NCI-H1694 treated with DMSO at 0.1 percent for 48 hours (cell line): ENCODE measurements around the gene VEGFB.
A peak's percentile ranks its signal among the peaks of the same experiment; 100 is the strongest.

ENCODE experiments used
- DNase-seq: peaks from one replicate; lab custom pipeline; 2025; lab: John Stamatoyannopoulos, UW

Gene VEGFB, protein sequence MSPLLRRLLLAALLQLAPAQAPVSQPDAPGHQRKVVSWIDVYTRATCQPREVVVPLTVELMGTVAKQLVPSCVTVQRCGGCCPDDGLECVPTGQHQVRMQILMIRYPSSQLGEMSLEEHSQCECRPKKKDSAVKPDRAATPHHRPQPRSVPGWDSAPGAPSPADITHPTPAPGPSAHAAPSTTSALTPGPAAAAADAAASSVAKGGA

DNA sequence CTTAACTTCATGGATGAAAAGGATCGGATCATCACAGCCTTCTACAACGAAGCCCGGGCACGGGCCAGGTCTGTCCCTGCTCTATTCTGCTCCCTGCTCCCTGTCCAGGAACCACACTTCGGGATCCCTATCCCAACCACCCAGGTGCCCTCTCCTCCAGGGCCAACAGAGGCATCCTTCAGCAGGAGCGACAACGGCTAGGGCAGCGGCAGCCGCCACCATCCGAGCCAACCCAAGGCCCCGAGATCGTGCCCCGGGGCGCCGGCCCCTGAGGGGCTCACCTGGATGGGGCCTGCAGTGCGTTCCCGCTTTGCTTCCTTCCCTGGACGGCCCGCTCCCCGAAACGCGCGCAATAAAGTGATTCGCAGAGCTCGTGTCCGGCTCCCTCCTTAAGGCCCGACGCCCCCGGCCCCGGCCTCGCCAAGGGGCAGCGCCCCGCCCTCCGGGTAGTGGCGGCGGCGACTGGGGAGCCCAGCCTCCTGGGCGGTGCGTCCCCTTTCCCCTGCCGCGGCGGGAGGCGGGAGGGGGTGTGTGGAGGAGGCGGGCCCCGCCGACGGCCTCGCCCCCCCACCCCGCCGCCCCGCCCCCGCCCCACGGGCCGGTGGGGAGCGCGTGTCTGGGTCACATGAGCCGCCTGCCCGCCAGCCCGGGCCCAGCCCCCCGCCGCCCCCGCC, at the start of gene VEGFB:
VEGFB (plus strand) TSS at position 672 of the 674 bp plus-strand sequence. CDS start 250 bp downstream, outside the sequence.
- DNase-seq = peak; percentile 28

DNA sequence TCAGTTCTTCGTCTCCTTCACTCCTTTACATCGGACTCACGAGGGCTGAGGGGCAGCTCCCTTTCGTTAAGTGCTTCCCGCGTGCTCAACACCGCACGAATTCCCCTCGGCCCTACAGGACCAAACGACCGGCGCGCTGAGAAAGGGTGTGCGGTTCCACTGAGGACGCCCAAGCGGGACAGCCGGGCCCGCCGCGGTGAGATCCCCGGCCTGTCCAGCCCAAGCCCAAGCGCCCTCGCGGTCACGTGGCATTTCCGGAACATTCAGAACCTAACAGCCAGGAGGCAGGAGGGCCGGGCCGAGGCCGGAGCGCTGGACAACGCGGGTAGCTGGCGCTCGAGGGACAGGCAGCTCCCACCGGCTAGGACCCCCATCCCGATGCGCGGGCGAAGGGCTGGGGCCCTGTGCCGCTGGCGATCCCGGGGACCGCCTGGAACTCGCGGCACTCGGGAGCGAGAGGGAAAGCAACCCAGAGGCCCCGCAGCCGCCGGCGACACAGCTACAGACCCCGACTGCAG, 49.1 kb upstream of the VEGFB start:
- DNase-seq = no peak

DNA sequence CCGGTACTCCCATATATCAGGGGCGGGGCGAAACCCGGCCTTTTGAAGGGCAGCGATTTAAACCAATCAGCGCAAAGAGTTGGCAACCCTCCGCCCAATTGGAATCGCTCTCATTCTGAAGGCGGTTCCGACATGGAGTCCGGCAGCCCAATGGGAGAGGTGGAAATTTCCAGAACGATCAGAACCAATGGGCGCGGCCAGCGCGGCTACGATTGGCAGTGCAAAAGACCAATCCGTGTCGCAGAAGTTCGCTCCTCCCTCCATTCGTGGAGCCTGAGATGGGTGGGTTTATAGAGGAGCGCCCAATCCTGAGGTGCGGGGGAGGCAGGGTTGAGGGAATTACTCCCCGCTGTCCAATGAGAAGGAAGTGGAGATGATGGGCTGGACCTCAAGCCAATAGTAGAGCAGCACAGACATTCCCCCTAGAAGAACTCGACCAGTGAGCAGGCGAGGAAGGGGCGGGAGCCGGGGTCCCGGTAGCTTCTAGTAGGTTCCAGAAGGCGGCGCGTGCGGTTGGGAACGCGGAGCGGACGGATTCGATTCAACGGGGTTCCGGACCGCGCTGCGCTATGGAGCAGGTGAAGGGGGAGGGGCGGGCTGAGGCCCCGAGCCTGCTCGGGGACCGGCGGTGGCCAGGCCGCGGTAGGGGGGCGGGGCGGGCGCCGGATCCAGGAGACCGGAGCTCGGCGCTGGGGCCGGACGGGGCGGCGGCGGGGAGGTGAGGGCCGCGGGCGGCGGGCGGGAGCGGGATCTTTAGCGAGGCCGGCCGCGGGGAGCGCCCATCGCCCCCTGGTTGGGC, 48.5 kb upstream of the VEGFB start, which contains the start of gene STIP1:
STIP1 (plus strand) TSS at position 479 of the 799 bp plus-strand sequence; CDS start at position 570, 91 bp downstream.
- peak; percentile 99 for DNase-seq

GRCh38 chr11:64186492-64187165, 47.8 kb upstream of the VEGFB start:
- DNase-seq = no peak

GRCh38 chr11:64192434-64192833, 42.0 kb upstream of the VEGFB start:
- DNase-seq = no peak

- DNase-seq = no peak
Observed at GRCh38 chr11:64196626-64197025, 37.8 kb upstream of the VEGFB start.

- DNase-seq = no peak
Observed at GRCh38 chr11:64198511-64198910, 35.9 kb upstream of the VEGFB start.

DNA sequence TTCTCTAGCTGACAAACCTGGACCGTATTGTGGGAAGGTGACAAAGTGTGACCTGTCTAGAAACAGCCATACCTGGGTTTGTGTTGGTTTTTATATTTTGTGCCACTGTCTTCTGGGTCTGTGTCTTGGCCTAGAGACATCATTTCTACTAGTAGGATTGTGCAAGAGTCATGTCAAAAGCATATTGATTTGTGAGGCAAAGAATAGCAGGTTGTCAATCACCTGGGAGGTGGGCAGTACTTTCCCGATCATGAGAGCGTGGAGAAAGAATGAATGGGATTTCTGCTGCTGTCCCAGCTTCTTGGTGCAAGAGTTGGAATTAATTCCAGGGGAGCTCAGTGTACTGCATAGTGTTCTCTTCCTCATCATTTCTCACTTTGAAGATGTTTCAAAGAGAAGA, 32.8 kb upstream of the VEGFB start:
- DNase-seq = no peak

GRCh38 chr11:64202992-64203391, 31.4 kb upstream of the VEGFB start:
- no peak for DNase-seq

- no peak for DNase-seq
Observed at GRCh38 chr11:64203421-64204079, 30.8 kb upstream of the VEGFB start.

DNA sequence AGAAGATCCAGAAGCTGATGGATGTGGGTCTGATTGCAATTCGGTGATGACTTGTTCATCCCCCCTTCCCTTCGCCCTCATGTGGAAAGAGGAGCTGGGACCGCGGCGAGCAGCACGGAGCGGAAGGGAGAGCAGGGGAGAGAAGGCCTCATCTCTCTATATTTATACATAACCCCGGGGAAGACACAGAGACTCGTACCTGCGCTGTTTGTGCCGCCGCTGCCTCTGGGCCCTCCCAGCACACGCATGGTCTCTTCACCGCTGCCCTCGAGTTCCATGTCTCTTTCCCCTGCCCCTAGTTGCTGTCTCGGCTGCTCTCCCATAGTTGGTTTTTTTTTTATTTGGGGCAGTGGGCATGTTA, 30.3 kb upstream of the VEGFB start:
- no peak for DNase-seq

DNA sequence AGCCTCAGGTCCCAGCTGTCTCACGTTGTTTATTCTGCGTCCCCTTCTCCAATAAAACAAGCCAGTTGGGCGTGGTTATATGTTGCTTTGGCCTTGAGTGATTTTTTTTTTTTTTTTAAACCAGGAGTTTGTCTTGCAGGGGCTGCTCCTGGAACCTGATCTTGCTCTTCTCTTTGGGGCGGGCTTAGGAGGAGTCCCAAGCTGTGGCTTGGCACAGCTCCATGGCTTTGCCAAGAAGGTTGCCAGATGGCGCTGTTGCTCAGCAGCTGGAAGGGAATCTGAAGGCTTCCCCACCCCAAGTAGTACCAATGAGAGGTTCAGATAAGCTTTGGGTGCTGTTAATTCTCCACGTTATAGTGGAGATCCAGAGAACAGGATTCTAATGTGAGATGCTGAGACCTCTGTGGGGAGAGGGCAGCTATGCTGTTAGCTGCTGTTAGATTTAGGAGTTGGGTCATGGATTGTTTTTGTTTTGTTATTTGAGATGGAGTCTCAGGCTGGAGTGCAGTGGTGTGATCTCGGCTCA, 29.9 kb upstream of the VEGFB start:
- DNase-seq = peak; percentile 75

DNA sequence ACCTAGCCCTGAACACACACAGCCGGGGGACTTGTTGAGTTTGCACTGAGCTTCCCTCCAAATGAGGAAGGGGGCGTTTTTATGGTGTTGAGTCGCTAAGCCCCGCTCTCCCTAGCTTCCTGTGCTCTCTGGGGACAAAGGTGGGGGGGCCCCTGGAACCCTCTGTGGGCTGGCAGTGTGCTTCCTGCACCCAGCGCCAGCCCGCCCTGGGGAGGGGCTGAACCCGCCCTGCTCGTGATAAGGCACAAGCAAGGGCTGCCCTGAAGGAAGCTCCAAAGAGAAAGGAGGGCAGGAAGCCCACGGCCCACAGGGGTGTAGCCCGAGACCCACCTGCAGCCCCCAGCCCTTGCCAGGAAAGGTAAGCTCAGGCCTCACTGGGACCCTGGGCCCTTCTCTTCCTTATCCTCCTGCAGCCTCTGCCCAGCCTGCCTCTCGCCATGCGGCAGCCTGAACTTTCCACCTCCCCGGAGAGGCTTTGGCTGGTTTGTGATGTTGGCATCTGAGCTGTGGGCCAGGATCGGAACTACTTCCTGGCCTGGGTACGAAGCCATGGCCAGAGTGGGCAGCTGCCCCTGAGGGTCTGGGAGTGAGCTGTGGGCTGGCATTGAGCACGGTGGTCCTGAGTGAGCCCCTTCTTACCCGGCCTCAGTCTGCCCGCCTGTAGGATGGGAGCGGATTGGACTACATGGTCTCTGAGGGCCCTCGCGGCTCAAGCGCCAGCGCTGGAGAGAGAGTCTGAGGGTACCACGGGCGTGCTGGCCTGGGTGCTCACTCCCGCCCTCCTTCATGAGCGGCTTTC, 27.7 kb upstream of the VEGFB start, which contains the start of gene FERMT3:
FERMT3 (plus strand) TSS at position 265 of the 799 bp plus-strand sequence. CDS start 644 bp downstream, outside the sequence.
- no peak for DNase-seq

- DNase-seq = no peak
Observed at GRCh38 chr11:64207256-64208085, 26.9 kb upstream of the VEGFB start.

GRCh38 chr11:64208086-64208795, 26.1 kb upstream of the VEGFB start:
- DNase-seq = no peak

- no peak for DNase-seq
Observed at GRCh38 chr11:64208796-64209562, 25.4 kb upstream of the VEGFB start.

- DNase-seq = no peak
Observed at GRCh38 chr11:64209563-64209843, 24.9 kb upstream of the VEGFB start.
